ENCODE data around the gene LRRC7. TPM values are rescaled to one million over a fixed set of nuclear protein-coding genes. Genes with fewer than 3 reads are reported as not detected.

The LRRC7 gene
- total and polyA plus RNA-seq, 8 donors, result 0.12 to 2.2 (median 0.90) TPM

DNA sequence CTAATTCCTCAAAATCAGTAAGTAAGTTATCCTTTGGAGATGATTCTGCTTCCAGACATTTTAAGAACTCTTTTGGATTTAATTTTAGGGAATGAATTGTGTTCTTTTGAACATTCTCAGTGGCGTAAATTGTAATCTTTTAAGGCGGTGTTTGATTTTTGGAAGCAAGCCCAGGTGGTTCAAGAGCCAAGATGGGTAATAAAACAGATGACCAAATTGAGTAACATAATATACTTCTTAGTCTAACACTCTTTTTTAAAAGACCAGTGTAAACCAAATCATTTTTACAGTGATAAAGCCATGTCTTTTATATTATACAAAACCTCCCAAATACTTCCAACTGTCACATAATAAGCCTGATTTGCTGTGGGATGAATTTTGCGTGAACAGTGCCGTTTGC, 503.9 kb downstream of the LRRC7 start:
- WGBS, 2 donors, result 44 to 47% methylated on average over 4 of the region's 4 CpGs
- H3K4me3 ChIP-seq, result no peak overlapping the region
- ATAC-seq (no peak), FAIRE-seq (peak; percentile 29), DNase-seq (no peak)
- no peaks in the 10 kb centered on the region for H3K4me1 ChIP-seq
- H3K9me3 ChIP-seq, result no peaks in the 10 kb centered on the region
- TF ChIP-seq, protein P1, sequence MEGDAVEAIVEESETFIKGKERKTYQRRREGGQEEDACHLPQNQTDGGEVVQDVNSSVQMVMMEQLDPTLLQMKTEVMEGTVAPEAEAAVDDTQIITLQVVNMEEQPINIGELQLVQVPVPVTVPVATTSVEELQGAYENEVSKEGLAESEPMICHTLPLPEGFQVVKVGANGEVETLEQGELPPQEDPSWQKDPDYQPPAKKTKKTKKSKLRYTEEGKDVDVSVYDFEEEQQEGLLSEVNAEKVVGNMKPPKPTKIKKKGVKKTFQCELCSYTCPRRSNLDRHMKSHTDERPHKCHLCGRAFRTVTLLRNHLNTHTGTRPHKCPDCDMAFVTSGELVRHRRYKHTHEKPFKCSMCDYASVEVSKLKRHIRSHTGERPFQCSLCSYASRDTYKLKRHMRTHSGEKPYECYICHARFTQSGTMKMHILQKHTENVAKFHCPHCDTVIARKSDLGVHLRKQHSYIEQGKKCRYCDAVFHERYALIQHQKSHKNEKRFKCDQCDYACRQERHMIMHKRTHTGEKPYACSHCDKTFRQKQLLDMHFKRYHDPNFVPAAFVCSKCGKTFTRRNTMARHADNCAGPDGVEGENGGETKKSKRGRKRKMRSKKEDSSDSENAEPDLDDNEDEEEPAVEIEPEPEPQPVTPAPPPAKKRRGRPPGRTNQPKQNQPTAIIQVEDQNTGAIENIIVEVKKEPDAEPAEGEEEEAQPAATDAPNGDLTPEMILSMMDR (IDR thresholded peaks at IDR 0.05), result no peak
- H3K27me3 ChIP-seq, result no peaks in the 10 kb centered on the region
- intact Hi-C loops (cut with DNase I), result no loop called here
- no peak overlapping the region for H3K27ac ChIP-seq
- H3K36me3 ChIP-seq, result no peaks in the 10 kb centered on the region

DNA sequence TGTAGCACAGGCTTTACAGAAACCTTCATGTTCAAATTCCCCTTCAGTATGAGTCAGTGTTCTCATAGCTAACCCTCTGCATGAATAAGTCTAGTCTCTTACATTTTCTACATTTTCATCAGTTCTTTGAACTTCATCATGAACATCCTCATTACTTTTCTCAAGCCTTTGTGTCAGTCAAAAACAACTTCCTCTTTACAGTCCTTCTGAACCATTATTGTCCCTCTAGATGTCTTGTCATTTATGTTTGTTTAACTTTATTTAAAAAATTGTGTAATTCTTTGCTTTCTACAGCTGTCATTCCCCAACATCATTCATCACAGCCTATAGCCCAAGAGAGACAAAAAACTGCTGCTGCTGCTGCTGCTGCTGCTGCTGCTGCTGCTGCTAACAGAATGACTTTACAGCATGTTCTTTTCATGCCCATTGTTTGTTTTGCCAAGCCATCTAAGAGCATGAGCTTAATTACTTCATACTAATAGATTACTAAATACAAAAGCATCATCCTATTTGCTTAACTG, 504.6 kb downstream of the LRRC7 start:
- no peak for FAIRE-seq
- Histone ChIP-seq H3K9me3 (no peaks in the 10 kb centered on the region), H3K4me3 (no peak overlapping the region), H3K27me3 (no peaks in the 10 kb centered on the region), H3K27ac (no peak overlapping the region), H3K4me1 (no peaks in the 10 kb centered on the region), H3K36me3 (no peaks in the 10 kb centered on the region)
- intact Hi-C loops (cut with DNase I), result no loop called here
- TF ChIP-seq, protein P1 (IDR thresholded peaks at IDR 0.05), result no peak
- DNase-seq, result no peak
- no peak for ATAC-seq

DNA sequence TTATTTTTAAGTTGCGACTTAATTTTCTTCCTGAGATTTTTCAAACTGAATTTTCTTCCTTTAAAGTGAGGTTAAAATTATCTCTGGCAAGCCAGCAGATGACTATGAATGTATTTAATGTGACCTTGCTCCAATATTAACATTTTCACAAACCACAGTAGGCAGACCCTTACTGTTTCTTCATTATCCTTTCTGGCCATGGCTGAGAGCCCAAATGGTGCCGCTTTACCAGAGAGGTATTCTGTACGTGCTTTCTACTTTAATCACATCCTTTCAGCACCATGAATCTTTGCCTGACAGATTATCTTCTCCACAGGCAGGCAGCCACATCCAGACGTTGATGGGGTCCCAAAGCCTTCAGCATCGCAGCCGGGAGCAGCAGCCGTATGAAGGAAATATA, 508.0 kb downstream of the LRRC7 start:
- ATAC-seq (no peak), FAIRE-seq (no peak), DNase-seq (no peak)
- Histone ChIP-seq H3K4me3 (no peak overlapping the region), H3K4me1 (no peaks in the 10 kb centered on the region), H3K27ac (no peak overlapping the region), H3K9me3 (no peaks in the 10 kb centered on the region), H3K36me3 (no peaks in the 10 kb centered on the region), H3K27me3 (no peaks in the 10 kb centered on the region)
- TF ChIP-seq, protein P1 (IDR thresholded peaks at IDR 0.05), result no peak
- WGBS, 2 donors, result 64 to 67% methylated on average over 7 of the region's 7 CpGs
- intact Hi-C loops (cut with DNase I), result no loop called here

DNA sequence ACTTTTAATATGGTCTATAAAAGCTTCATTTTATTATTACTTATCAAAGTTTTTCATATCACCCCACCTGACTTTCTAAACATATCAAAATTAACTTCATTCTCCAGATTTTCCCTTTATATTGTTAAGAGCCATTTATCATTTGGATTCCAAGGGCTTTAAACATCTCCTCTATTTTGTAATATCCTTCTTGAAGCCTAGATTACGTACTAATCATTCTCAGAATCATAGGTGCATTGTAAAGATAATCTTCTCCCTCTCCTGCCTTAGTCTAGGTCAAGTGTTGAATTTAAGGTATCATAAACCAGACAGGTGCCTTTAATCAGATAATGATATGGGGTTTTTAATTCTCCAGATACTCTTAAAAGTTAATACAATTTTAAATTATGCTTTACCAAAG, 509.3 kb downstream of the LRRC7 start:
- H3K27ac ChIP-seq, result no peak overlapping the region
- H3K36me3 ChIP-seq, result no peaks in the 10 kb centered on the region
- ATAC-seq (no peak), FAIRE-seq (no peak), DNase-seq (no peak)
- intact Hi-C loops (cut with DNase I), result no loop called here
- no peaks in the 10 kb centered on the region for H3K4me1 ChIP-seq
- TF ChIP-seq, protein P1 (IDR thresholded peaks at IDR 0.05), result no peak
- H3K9me3 ChIP-seq, result no peaks in the 10 kb centered on the region
- WGBS, 2 donors, result 41 to 59% methylated on average over 1 of the region's 1 CpG
- no peaks in the 10 kb centered on the region for H3K27me3 ChIP-seq
- H3K4me3 ChIP-seq, result no peak overlapping the region

DNA sequence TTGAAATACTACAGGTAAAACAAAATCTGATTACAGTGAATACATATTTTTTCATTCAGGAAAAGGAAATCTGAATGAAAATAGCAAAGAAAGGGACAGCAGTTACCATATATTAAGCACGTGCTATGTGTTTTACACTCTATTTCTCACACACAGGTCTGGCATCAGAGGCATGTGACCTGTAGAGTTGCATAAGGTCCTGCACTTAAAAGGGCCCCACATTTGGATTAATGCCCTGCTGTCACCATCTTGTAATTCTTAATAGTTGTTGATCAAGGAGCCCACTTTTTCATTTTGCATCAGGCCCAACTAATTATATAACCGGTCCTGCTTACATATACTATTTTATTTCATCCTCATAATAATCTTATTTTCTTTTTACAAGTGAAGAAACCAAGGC, 511.8 kb downstream of the LRRC7 start:
- Histone ChIP-seq H3K27me3 (no peaks in the 10 kb centered on the region), H3K36me3 (no peaks in the 10 kb centered on the region), H3K27ac (no peak overlapping the region), H3K9me3 (no peaks in the 10 kb centered on the region), H3K4me3 (no peak overlapping the region), H3K4me1 (no peaks in the 10 kb centered on the region)
- ATAC-seq, result no peak
- intact Hi-C loops (cut with DNase I), result no loop called here
- 28 to 75% methylated on average over 2 of the region's 2 CpGs for WGBS, 2 donors
- DNase-seq, result no peak
- no peak for FAIRE-seq
- TF ChIP-seq, protein P1 (IDR thresholded peaks at IDR 0.05), result no peak

Data from pancreas (tissue), 10 donors.